A172 (cell line): Measurements from ENCODE around the gene DNAJC1. TPM values are rescaled to one million over a fixed set of nuclear protein-coding genes. Genes with fewer than 3 reads are reported as not detected.
"Not testable (repeated sequence)": the region's sequence is repeated elsewhere in the genome, so short reads cannot be mapped to it uniquely, and the experiment has no call there.

Experiments
- DNase-seq: peaks from one replicate; pipeline ENCODE4 v3.0.0-alpha.2; 2015; ENCODE audit warnings: low spot score
- total RNA-seq: library from RNA; depleted of rRNA; stranded (reverse); fragments of >200 nt; shearing (Covaris generic); gene quantifications from 2 replicates; pipeline ENCODE4 v1.2.3, GENCODE V29; 2014

DNAJC1 gene
- total RNA-seq, 1 experiment from 2014 or later = 28.5 TPM

DNA sequence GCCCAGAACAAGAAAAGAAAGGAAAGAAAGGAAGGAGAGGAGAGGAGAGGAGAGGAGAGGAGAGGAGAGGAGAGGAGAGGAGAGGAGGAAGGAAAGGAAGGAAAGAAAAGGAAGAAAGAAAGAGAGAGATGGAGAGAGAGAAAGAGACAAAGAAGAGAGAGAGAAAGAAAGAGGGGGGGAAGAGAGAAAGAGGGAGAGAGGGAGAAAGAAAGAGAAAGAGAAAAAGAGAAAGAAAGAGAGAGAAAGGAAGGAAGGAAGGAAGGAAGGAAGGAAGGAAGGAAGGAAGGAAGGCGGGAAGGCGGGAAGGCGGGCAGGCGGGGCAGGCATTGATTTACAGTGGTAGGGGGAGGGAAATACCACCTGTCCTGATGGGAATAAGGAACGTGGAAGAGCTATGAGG lies 92.7 kb downstream of the DNAJC1 start:
- no peak for DNase-seq

DNA sequence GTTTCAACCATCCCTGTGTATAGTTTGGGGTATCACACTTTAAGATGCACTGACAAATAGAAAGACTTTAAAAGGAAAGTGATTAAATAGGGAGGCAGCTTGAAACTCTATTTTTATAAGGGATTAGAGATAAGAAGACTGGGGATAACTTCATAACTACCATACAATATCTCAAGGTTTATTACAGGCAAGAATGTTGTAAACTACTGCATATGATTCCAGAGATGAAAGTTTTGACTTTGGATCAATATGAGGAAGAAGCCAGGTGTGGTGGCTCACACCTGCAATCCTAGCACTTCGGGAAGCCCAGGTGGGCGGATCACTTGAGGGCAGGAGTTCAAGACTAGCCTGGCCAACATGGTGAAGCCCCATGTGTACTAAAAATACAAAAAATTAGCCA lies 96.1 kb downstream of the DNAJC1 start:
- no peak for DNase-seq

DNA sequence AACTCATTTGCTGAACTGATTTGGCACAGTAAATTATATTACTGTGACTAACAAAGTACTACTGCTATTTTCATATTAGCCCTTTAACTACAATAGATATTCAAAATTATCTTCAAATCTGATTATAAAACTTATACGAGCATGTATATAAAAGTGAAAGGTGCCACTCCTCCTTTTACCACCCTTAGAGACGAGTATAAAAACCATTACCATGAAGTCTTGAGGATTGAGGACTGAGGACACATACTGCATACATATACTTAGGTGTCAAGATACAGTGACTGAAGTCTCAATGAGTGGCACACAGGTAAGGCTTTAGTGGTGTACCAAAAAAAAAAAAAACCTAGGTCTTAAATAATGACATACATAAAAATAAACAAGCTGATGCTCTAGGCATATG lies 98.6 kb downstream of the DNAJC1 start:
- no peak for DNase-seq

DNA sequence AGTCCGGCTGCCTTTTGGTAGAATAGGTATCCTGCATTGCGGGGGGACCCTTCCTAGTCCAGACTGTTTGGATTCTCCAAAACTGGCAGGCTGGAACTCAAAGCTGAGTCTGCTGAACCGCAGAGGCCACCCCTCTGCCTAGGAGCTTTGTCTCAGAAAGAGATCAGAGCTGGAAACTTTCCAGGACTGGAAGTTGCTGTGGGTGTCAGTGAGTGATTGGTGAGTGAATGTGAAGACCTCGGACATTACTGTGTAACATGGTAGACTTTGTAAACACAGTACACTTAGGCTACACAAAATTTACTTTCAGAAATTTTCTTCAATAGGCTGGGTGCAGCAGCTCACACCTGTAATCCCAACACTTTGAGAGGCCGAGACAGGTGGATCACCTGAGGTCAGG lies 103.8 kb downstream of the DNAJC1 start:
- DNase-seq = no peak

DNA sequence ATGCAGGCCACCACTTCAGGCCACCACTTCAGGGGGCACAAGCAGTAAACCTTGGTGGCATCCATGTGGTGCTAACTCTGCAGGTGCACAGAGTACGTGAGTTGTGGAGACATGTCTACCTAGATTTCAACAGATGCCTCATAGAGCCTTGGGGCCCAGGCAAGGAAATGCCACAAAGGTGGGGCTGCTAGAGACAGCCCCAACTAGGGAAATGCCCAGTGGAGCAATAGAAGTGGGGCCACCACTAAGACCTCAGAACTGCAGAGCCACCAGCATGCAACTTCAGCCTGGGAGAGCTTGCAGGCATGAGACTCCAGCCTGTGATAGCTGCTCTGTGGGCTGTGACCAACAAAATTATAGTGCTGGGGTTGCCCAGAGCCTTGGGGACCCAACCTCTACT lies 107.6 kb downstream of the DNAJC1 start:
- no peak for DNase-seq

DNA sequence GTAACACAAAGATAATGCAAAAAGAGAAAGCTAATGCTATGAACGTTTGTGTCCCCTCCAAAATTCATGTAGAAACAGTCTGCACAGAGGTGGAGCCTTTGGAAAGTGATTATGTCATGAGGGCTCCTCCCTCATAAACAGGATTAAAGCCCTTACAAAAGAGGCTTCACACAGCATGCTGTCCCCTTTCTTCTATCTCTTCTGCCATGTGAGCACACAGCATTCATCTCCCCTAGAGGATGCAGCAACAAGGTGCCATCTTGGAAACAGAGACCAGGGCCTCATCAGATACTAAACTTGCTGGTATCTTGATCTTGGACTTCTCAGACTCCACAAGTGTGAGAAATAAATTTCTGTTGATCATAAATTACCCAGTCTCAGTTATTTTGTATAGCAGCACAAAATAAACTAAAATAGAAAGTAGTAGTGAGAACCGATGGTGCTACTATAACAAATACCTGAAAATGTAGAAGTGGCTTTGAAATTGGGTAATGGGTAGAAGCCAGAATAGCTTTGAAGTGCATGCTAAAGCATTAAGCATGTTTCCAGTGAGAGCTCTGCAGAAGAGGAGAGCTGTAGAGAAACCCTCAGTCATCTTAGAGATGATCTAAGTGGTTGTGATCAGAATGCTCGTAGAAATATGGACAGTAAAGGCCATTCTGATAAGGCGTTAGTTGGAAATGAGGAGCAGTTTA lies 108.7 kb downstream of the DNAJC1 start:
- no peak for DNase-seq

DNA sequence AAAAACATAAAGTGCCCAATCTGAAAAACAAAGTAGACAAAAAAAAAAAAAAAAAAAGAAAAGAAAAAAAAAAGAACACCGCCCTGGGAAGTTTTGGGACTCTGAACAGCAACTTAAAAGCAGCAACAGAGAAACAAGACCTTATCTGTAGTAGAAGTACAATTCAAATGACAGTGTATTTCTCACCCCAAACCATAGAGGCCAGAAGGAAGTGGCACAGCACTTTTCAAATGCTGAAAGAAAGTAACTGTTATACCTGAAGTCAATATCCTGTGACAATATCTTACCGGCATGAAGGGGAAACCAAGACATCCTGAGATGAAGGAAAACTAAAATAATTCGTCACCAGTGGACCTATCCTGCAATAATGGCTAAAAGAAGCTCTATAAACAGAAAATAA lies 112.1 kb downstream of the DNAJC1 start:
- no peak for DNase-seq

DNA sequence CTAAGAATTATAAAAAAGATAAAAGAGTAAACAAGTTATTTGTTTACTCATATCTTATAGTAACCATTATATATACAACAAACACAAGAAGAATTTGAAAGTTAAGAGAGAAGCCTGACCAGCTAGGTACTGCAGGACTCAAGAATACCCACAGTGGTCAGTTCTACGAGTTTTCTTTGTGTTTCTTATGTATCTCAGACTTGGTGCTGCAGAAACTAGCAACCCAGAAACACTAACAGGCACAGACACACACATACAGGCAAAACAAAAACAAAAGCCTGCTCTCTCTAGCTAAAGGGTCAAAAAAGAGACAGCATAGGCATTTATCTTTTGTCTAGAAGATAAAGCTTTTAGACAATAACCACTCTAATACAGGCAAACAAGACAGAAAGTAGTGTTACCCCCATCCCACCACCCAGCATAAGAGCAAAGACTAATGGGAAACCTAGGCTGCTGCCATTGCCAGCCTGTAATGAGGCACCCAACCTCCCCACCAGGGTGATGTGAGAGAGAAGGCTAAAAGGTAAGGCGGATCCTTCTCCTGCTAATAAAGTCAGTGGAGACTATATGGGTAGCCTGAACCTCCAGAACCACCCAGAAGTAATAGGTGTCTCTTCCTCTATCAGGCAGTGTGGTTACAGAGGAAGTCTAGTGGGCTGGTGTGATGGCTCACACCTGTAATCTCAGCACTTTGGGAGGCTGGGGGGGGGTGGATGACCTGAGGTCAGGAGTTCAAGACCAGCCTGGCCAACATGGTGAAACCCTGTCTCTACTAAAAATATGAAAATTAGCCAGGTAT lies 113.9 kb downstream of the DNAJC1 start:
- DNase-seq = no peak

DNA sequence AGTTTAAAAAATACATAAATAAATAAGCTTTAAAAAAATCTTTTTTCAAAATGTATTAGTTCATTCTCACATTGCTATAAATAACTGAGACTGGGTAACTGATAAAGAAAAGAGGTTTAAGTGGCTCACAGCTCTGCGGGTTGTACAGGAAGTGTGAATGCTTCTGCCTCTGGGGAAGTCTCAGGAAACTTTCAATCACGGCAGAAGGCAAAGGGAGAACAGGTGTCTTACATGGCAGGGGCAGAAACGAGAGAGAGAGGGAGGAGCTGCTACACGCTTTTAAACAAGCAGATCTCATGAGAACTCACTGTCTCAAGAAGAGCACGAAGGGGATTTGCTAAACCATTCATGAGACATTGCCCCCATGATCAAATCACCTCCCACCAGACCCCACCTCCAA lies 114.6 kb downstream of the DNAJC1 start:
- DNase-seq = no peak

DNA sequence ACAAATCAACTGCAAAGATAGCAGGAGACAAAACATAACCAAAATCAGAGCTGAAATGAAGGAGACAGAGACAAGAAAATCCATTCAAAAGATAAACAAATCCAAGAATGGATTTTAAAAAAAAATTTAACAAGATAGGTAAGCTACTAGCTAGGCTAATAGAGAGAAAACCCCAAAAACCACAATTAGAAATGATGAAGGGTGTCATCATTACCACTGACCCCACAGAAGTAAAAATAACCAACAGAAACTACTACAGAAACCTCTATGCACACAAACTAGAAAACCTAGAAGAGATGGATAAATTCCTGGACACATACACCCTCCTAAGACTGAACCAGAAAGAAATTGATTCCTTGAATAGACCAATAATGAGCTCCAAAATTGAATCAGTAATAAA lies 117.6 kb downstream of the DNAJC1 start:
- no peak for DNase-seq

DNA sequence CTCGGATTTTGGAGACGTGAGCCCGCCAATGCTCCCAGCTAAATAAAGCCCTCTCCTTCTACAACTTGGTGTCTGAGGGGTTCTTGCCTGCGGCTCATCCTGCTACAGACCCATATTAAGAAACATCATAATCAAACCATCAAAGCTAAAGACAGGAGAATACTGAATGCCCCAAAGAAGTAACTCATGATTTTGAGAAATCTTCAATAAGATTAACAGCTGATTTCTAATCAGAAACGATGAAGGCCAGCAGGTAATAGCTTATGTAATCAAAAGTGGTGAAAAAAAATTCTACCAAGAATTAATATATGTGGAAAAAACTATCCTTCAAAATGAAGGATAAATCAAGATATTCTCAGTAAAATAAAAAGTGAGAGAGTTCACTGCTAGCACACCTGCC lies 130.3 kb downstream of the DNAJC1 start:
- DNase-seq = no peak

DNA sequence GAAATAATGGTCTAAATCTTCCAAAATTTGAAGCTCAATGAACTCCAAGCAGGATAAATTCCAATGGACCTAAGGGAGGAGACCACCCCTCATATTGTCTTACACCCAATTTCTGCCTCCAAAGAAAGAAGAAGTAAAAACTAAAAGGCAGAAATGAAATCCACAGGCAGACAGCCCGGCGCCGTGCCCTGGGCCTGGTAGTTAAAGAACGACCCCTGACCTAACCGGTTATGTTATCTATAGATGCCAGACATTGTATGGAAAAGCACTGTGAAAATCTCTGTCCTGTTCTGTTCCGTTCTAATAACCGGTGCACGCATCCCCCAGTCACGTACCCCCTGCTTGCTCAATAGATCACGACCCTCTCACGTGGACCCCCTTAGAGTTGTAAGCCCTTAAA lies 130.8 kb downstream of the DNAJC1 start:
- not testable (repeated sequence) for DNase-seq

DNA sequence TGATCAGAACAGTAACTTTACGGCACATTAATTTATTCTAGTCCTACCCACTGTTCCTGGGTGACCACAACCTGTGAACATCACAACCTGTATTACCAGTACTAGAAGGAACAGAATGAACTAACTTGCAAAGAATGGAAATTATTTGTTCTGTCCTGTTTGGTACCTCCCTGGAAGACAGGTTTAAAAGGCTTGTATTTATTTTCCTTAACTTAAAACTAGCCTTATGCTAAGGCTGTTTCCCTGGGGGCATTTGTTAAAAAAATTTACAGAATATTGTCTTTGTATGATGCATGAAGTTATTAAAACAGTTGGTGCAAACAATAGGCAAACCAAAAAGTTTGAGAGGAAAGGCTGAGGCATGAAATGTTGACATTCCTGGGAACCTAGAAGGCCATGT lies 132.7 kb downstream of the DNAJC1 start:
- no peak for DNase-seq

DNA sequence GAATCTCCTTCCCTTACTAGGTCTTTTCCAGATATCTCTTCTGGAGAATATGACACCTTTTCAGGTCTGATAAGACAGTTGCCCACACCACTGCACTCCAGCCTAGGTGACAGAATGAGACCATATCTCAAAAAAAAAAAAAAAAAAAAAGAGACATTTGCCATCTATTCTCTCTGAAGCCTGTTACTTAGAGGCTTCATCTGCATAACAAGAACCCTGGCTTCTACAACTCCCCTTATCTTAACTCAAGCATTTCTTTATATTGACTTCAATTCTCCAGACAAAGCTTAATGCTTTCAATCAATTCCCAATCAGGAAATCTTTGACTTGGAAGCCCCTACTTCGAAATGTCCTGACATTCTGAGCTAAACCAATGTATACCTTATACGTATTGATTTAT lies 134.4 kb downstream of the DNAJC1 start:
- not testable (repeated sequence) for DNase-seq

DNA sequence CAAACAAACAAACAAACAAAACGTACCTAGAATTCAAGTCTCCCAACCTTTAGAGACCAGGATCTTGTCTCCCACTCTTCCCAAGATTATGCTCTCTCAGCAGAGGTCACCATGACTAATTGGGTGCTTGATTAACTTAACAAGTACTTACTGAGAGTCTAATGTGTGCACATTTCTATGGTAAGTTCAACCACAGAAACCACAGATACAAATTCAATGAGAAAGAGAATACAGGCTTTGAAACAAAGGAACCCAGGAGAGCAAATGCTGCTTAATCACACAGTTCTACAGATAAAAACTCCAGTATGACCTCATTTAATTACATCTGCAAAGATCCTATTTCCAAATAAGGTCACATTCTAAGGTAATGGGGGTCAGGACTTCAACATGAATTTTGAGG lies 142.8 kb downstream of the DNAJC1 start:
- DNase-seq = peak; percentile 38

DNA sequence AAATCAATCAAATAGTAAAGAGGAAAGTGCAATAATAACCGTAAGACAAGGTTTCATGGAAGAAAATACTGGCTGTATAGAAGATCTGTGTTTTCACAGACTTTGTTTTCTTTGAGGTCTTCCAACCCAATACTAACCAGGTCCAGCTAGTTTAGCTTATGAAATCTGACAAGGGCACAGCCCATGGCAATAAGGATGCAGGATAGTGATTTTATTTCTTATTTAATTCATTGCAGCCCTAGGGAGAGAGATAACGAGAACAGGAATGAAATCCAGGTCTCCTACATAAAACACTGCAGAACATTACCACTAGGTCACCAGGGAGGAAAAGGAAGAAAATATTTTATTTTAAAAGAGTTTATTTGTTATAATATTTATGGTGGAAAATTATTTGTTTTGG lies 145.1 kb downstream of the DNAJC1 start:
- DNase-seq = no peak

DNA sequence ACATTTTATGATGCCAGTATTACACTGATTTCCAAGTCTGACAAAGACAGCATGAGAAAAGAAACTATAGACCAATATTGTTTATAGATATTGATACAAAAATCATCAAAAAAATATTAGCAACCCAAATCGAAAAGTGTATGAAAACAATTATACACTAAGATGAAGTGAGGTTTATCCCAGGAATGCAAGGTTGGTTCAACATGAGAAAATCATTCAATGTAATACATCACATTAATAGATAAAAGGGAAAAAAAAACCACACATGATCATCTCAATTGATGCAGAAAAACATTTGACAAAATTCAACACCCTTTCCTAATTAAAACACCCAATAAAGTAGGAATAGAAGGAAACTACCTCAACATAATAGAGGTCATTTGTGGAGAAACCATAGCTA lies 153.9 kb downstream of the DNAJC1 start:
- DNase-seq = no peak

DNA sequence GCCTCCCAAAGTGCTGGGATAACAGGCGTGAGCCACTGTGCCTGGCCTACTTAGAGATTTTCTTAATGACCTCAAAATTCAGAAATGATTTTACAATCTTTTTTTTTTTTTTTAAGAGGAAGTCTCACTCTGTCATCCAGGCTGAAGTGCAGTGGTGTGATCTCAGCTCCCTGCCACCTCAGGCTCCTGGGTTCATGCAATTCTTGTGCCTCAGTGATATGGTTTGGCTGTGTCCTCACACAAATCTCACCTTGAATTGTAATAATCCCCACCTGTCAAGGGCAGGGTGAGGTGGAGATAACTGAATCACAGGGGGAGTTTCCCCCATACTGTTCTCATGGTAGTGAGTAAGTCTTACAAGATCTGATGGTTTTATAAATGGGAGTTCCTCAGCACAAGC lies 159.9 kb downstream of the DNAJC1 start:
- no peak for DNase-seq

DNA sequence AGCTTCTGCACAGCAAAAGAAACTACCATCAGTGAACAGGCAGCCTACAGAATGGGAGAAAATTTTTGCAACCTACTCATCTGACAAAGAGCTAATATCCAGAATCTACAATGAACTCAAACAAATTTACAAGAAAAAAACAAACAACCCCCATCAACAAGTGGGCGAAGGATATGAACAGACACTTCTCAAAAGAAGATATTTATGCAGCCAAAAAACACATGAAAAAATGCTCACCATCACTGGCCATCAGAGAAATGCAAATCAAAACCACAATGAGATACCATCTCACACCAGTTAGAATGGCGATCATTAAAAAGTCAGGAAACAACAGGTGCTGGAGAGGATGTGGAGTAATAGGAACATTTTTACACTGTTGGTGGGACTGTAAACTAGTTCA lies 162.3 kb downstream of the DNAJC1 start:
- not testable (repeated sequence) for DNase-seq

DNA sequence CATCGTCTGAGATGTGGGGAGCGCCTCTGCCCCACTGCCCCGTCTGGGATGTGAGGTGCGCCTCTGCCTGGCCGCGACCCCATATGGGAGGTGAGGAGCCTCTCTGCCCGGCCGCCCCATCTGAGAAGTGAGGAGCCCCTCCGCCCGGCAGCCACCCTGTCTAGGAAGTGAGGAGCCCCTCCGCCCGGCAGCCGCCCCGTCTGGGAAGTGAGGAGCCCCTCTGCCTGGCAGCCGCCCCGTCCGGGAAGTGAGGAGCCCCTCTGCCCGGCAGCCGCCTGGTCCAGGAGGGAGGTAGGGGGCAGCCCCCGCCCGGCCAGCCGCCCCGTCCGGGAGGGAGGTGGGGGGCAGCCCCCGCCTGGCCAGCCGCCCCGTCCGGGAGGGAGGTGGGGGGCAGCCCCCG lies 166.0 kb downstream of the DNAJC1 start:
- DNase-seq = not testable (repeated sequence)

DNA sequence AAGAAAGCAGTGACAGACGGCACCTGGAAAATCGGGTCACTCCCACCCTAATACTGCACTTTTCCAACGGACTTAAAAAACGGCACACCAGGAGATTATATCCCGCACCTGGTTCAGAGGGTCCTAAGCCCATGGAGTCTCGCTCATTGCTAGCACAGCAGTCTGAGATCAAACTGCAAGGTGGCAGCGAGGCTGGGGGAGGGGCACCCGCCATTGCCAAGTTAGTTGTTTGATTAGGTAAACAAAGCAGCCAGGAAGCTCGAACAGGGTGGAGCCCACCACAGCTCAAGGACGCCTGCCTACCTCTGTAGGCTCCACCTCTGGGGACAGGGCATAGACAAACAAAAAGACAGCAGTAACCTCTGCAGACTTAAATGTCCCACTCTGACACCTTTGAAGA lies 169.0 kb downstream of the DNAJC1 start:
- DNase-seq = not testable (repeated sequence)

DNA sequence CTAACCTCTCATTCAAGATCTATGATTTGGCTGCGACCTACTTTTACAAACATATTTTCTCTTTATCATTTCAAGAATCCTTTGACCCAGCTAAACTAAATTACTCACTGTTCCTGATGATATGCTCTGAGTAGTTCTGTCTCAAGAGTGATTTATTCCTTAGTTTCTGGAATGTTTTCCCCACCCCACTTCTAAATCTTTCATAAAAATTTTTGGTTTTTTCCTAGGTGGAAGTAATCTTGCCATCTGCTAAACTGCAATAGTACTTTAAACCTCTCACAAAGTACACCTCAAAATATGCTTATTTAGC lies 170.8 kb downstream of the DNAJC1 start:
- DNase-seq = peak; percentile 15

DNA sequence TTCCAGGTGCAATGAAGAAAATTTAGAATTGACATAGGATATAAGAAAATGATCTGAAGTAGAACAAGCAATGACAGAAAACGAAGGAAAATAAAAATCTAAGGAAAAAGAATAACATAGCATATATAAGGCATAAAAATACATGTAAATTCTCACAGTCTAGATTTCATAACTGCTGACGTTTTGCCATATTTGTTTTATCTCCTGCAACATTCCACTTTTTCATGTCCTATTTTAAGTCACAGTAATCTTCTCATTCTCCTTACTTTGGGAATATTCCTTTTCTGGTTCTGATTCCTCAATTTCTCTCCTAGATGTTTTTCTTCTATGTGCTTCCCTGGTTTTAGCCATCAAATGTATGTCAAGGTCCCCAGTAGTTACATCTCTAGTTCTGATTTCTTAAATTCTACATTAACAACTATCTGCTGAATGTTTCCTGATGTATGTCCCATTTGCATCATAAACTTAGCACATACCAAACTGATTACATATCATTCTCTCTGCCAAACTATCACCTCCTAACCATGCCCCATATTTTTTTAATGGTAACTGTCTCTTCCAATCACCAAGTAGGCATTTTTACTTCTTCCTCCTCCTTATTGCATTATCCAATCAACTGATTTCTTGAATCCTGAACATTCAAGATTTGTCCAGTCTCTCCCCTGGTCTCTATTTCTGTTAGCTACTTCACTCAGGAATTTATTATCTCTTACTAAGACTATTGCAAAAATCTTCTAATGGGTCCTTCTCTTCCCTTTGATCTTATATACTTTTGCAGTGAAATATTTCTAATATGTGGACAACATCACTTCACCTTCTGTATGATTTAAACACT lies 171.3 kb downstream of the DNAJC1 start:
- DNase-seq = peak; percentile 37
